Putamen (tissue), 1 donor: ENCODE results near the gene CYB5B.

ENCODE experiments used
- DNase-seq: peaks from one replicate; pipeline ENCODE4 v3.0.0-alpha.2; 2016; ENCODE audit warnings: low spot score

CYB5B gene

GRCh38 chr16:69444873-69445517, 20.6 kb downstream of the CYB5B start:
- peak; percentile 50 for DNase-seq

GRCh38 chr16:69448470-69449193, 24.2 kb downstream of the CYB5B start:
- DNase-seq: no peak

GRCh38 chr16:69451166-69451565, 26.7 kb downstream of the CYB5B start:
- DNase-seq: no peak

GRCh38 chr16:69453936-69454335, 29.5 kb downstream of the CYB5B start:
- no peak for DNase-seq

GRCh38 chr16:69463876-69464275, 39.5 kb downstream of the CYB5B start:
- no peak for DNase-seq

- DNase-seq: no peak
Observed at GRCh38 chr16:69465083-69465721, 40.8 kb downstream of the CYB5B start.

GRCh38 chr16:69465881-69466280, 41.5 kb downstream of the CYB5B start:
- peak; percentile 64 for DNase-seq

- DNase-seq: no peak
Observed at GRCh38 chr16:69466547-69466946, 42.1 kb downstream of the CYB5B start.

GRCh38 chr16:69467080-69467479, 42.7 kb downstream of the CYB5B start:
- DNase-seq: no peak

- no peak for DNase-seq
Observed at GRCh38 chr16:69467531-69468204, 43.2 kb downstream of the CYB5B start.

- no peak for DNase-seq
Observed at GRCh38 chr16:69469807-69470561, 45.6 kb downstream of the CYB5B start.

- DNase-seq: no peak
Observed at GRCh38 chr16:69471121-69471520, 46.7 kb downstream of the CYB5B start.

GRCh38 chr16:69474408-69474807, 50.0 kb downstream of the CYB5B start:
- no peak for DNase-seq

GRCh38 chr16:69476920-69477443, 52.6 kb downstream of the CYB5B start:
- no peak for DNase-seq

- no peak for DNase-seq
Observed at GRCh38 chr16:69477546-69477945, 53.1 kb downstream of the CYB5B start.

- no peak for DNase-seq
Observed at GRCh38 chr16:69478685-69479084, 54.3 kb downstream of the CYB5B start.

- DNase-seq: no peak
Observed at GRCh38 chr16:69479775-69480174, 55.4 kb downstream of the CYB5B start.

GRCh38 chr16:69481901-69482341, 57.5 kb downstream of the CYB5B start:
- DNase-seq: peak; percentile 64

GRCh38 chr16:69482410-69482991, 58.1 kb downstream of the CYB5B start:
- no peak for DNase-seq

- no peak for DNase-seq
Observed at GRCh38 chr16:69483611-69484010, 59.2 kb downstream of the CYB5B start.

GRCh38 chr16:69485361-69485760, 60.9 kb downstream of the CYB5B start:
- DNase-seq: no peak
